ENCODE data around the gene ARPC5L. TPM values are rescaled to one million over a fixed set of nuclear protein-coding genes. Genes with fewer than 3 reads are reported as not detected.

ARPC5L gene
- total RNA-seq, 1 experiment from 2014 or later: 50.0 TPM

GRCh38 chr9:124853605-124854143 is 8.3 kb upstream of the ARPC5L start:
- H3K27ac ChIP-seq (ENCODE audit: low read depth, low read length): no peak overlapping the region; the same call in 1 of the 2 replicates
- H3K36me3 ChIP-seq (ENCODE audit: control insufficient read depth in 1 of 2, insufficient read depth in 2 of 2, low read length in 2 of 2): peaks cover 13 to 18% of the 10 kb centered on the region in 2 experiments
- peak overlapping the region; percentile 54 for H2AFZ ChIP-seq (ENCODE audit: low read depth, low read length, poor library complexity, severe bottlenecking)
- H4K20me1 ChIP-seq (ENCODE audit: insufficient read depth): peaks cover 28% of the 10 kb centered on the region; the same call in 1 of the 2 replicates
- no peak for DNase-seq (ENCODE audit: low read depth, low spot score)
- H3K9me3 ChIP-seq (ENCODE audit: control insufficient read depth in 1 of 2, insufficient read depth in 1 of 2, low read depth in 1 of 2, low read length in 2 of 2): no peaks in the 10 kb centered on the region
- no peaks in the 10 kb centered on the region for H3K27me3 ChIP-seq (ENCODE audit: insufficient read depth, low read length)
- peak overlapping the region in 1 of 2 experiments; percentile 51; a peak in 3 of 4 replicates for H3K4me3 ChIP-seq (replicated peaks in 1 of 2; ENCODE audit: low read depth in 1 of 2, low read length in 2 of 2)
- CTCF ChIA-PET: interaction anchor here (0.7 to 11.7 kb wide), 35 partner anchors 8 to 524 kb away, joined by 3 to 601 read pairs (median 5); partner anchors contain the start of genes ARPC5L, NR6A1, OLFML2A and RPL35
- ATAC-seq: no peak
- RAD21 ChIA-PET (ENCODE audit: low non-redundant PET in 1 of 2, low total read pairs in 2 of 2, uncharacterized antibody in 2 of 2, unreplicated experiment in 2 of 2): interaction anchor here (0.6 to 3.3 kb wide), 15 partner anchors 9 to 83 kb away, joined by 3 to 49 read pairs (median 6); partner anchors contain the start of genes NR6A1 (in 2 of the 2), OLFML2A (in 2 of the 2), ARPC5L (in 1 of the 2) and RPL35 (in 1 of the 2)
- POLR2A ChIA-PET: interaction anchor here (1.1 to 2.3 kb wide), 6 partner anchors 8 to 81 kb away, joined by 3 to 30 read pairs (median 8); partner anchors contain the start of genes ARPC5L, NR6A1, OLFML2A and RPL35
- intact Hi-C loops (cut with micrococcal nuclease): loop anchor here (1.0 to 10.0 kb wide), 4 partner anchors 41 to 521 kb away; partner anchors contain the start of gene PSMB7
- peak overlapping the region; percentile 50 for H3K9ac ChIP-seq (ENCODE audit: low read length)
- H3K4me1 ChIP-seq (ENCODE audit: control insufficient read depth in 1 of 2, insufficient read depth in 2 of 2, low read length in 2 of 2): peaks cover 5 to 37% of the 10 kb centered on the region in 2 experiments; a peak in 3 of 4 replicates
- peak overlapping the region; percentile 78 for H3K4me2 ChIP-seq (ENCODE audit: low read length)
- BruUV-seq (replicated peaks): no TSS peak
- H3K9me2 ChIP-seq (ENCODE audit: insufficient read depth): no peaks in the 10 kb centered on the region
- peaks cover 8% of the 10 kb centered on the region; the same call in 1 of the 2 replicates for H3K79me2 ChIP-seq (ENCODE audit: insufficient read depth, low read length)
- TF ChIP-seq POLR2A (IDR thresholded peaks at IDR 0.05; ENCODE audit: borderline replicate concordance, extremely low read depth, insufficient read depth, insufficient read length): no peak
- no peak for TF ChIP-seq ZBTB33 (IDR thresholded peaks at IDR 0.05; ENCODE audit: extremely low read depth, insufficient replicate concordance, low read length)
- TF ChIP-seq EZH2 (IDR thresholded peaks at IDR 0.05): no peak
- no peak for TF ChIP-seq TCF7L2 (IDR thresholded peaks at IDR 0.05; ENCODE audit: borderline replicate concordance, extremely low read depth, insufficient read depth, insufficient read length)
- TF ChIP-seq POLR2AphosphoS5 (IDR thresholded peaks at IDR 0.05; ENCODE audit: low read depth, low read length): no peak
- no peak for TF ChIP-seq ZFX (IDR thresholded peaks at IDR 0.05)
- no peak for TF ChIP-seq CEBPB (IDR thresholded peaks at IDR 0.05; ENCODE audit: low read depth)
- TF ChIP-seq CTCF (IDR thresholded peaks at IDR 0.05 in 2 of 3, conservative IDR thresholded peaks at IDR 0.05 in 1 of 3; ENCODE audit: borderline replicate concordance in 1 of 3, insufficient read depth in 1 of 3, low read depth in 2 of 3, low read length in 2 of 3): no peak
- no peak for TF ChIP-seq EGR1 (IDR thresholded peaks at IDR 0.05; ENCODE audit: low read depth)
- TF ChIP-seq EZH2phosphoT487 (IDR thresholded peaks at IDR 0.05; ENCODE audit: borderline replicate concordance): no peak
- TF ChIP-seq SRF (IDR thresholded peaks at IDR 0.05; ENCODE audit: low read depth): no peak
- TF ChIP-seq ZNF274 (IDR thresholded peaks at IDR 0.05; ENCODE audit: low read depth, low read length): no peak

Data from HCT116 (cell line).